CD14-positive monocyte (primary cell): ENCODE measurements around the gene SLC39A6. TPM values are rescaled to one million over a fixed set of nuclear protein-coding genes. Genes with fewer than 3 reads are reported as not detected.

Experiments used
- DNase-seq, 3 donors: peaks; one replicate each; pipeline ENCODE4 v3.0.0-alpha.2; 2011 to 2022
- H2AFZ ChIP-seq: 2 replicates; pipeline ENCODE4 v1.6.0; 2012; ENCODE audit warnings: mild to moderate bottlenecking, low read depth, low read length, inconsistent platforms; ENCODE audit not compliant: insufficient read depth, poor library complexity, severe bottlenecking
- H3K27ac ChIP-seq, 2 donors: 1 replicate in 1 of 2; 2 replicates in 1 of 2; pipeline ENCODE4 v1.5.1; 2012 to 2013; ENCODE audit warnings: low read length in 2 of 2, control low read depth in 1 of 2, inconsistent platforms in 1 of 2, low read depth in 1 of 2, mild to moderate bottlenecking in 1 of 2
- H3K27me3 ChIP-seq, 2 donors: one replicate each; pipeline versions ENCODE4 v1.6.0 to v1.6.1; 2011 to 2013; ENCODE audit warnings: low read length in 2 of 2; ENCODE audit not compliant: control insufficient read depth in 2 of 2, insufficient read depth in 2 of 2
- H3K36me3 ChIP-seq, 2 donors: replicated peaks in 1 of 2; 1 replicate in 1 of 2; 2 replicates in 1 of 2; pipeline versions ENCODE4 v1.5.1 to v1.6.1; 2012 to 2013; ENCODE audit warnings: low read length in 2 of 2, control low read depth in 1 of 2, inconsistent platforms in 1 of 2, mild to moderate bottlenecking in 1 of 2; ENCODE audit not compliant: insufficient read depth in 2 of 2, control insufficient read depth in 1 of 2
- H3K4me1 ChIP-seq, 2 donors: 1 replicate in 1 of 2; 2 replicates in 1 of 2; pipeline versions ENCODE4 v1.5.1 to v1.6.1; 2012 to 2013; ENCODE audit warnings: low read length in 2 of 2, control low read depth in 1 of 2, inconsistent platforms in 1 of 2, mild to moderate bottlenecking in 1 of 2, moderate library complexity in 1 of 2; ENCODE audit not compliant: insufficient read depth in 2 of 2, control insufficient read depth in 1 of 2
- H3K4me2 ChIP-seq: replicated peaks from 2 replicates; pipeline ENCODE3; 2012; ENCODE audit warnings: low read length, moderate library complexity, mild to moderate bottlenecking; ENCODE audit not compliant: poor library complexity, severe bottlenecking; ENCODE audit errors: extremely low read depth
- H3K4me3 ChIP-seq, 3 experiments: fragments of 200-600 bp in 1 of 3; sonication (generic) in 1 of 3; replicated peaks in 1 of 3; 1 replicate in 2 of 3; 2 replicates in 1 of 3; pipeline ENCODE4 v1.5.1; 2011 to 2013; ENCODE audit warnings: low read length in 3 of 3, mild to moderate bottlenecking in 3 of 3, control low read depth in 2 of 3, low read depth in 2 of 3, inconsistent platforms in 1 of 3, moderate library complexity in 1 of 3
- H3K79me2 ChIP-seq: 2 replicates; pipeline ENCODE4 v1.6.0; 2012; ENCODE audit warnings: mild to moderate bottlenecking, control low read depth, inconsistent platforms, low read length, moderate library complexity; ENCODE audit not compliant: insufficient read depth
- H3K9ac ChIP-seq: 2 replicates; pipeline ENCODE4 v1.6.0; 2017; ENCODE audit warnings: low read length, mild to moderate bottlenecking; ENCODE audit not compliant: insufficient read depth, poor library complexity, severe bottlenecking
- H3K9me3 ChIP-seq, 2 donors: replicated peaks in 1 of 2; 1 replicate in 1 of 2; 2 replicates in 1 of 2; pipeline versions ENCODE4 v1.5.1 to v1.6.1; 2012 to 2013; ENCODE audit warnings: low read length in 2 of 2, control low read depth in 1 of 2; ENCODE audit not compliant: control insufficient read depth in 1 of 2, insufficient read depth in 1 of 2
- H4K20me1 ChIP-seq: 2 replicates; pipeline ENCODE4 v1.6.0; 2012; ENCODE audit warnings: mild to moderate bottlenecking, low read length, control low read depth, moderate library complexity; ENCODE audit not compliant: insufficient read depth
- H3K27ac Mint-ChIP-seq, 7 donors: one replicate each; pipeline ENCODE4 v1.8.0; 2020; ENCODE audit warnings: mild to moderate bottlenecking in 7 of 7, mixed read lengths in 7 of 7, moderate library complexity in 6 of 7, inconsistent platforms in 2 of 7
- H3K27me3 Mint-ChIP-seq, 3 donors: one replicate each; pipeline ENCODE4 v1.8.0; 2021 to 2022; ENCODE audit warnings: low read depth in 3 of 3, mild to moderate bottlenecking in 3 of 3, mixed read lengths in 3 of 3, moderate library complexity in 3 of 3, inconsistent platforms in 1 of 3
- H3K36me3 Mint-ChIP-seq, 2 donors: one replicate each; pipeline ENCODE4 v1.8.0; 2020; ENCODE audit warnings: mixed read lengths in 2 of 2, inconsistent platforms in 1 of 2, mild to moderate bottlenecking in 1 of 2
- H3K4me1 Mint-ChIP-seq: one replicate; pipeline ENCODE4 v1.8.0; 2020; ENCODE audit warnings: mild to moderate bottlenecking, mixed read lengths
- H3K4me3 Mint-ChIP-seq, 2 donors: one replicate each; pipeline ENCODE4 v1.8.0; 2020; ENCODE audit warnings: mild to moderate bottlenecking in 2 of 2, mixed read lengths in 2 of 2, moderate library complexity in 1 of 2
- H3K9me3 Mint-ChIP-seq, 7 donors: one replicate each; pipeline ENCODE4 v1.8.0; 2020 to 2022; ENCODE audit warnings: mixed read lengths in 7 of 7, mild to moderate bottlenecking in 6 of 7, moderate library complexity in 6 of 7, inconsistent platforms in 2 of 7
- CTCF ChIP-seq: fragments of 200-600 bp; IDR thresholded peaks from one replicate; pipeline ENCODE4 v1.8.0; 2022; ENCODE audit warnings: antibody characterized with exemption, mild to moderate bottlenecking
- whole genome bisulfite sequencing: methylation state at CpG from one replicate; pipeline ENCODE4 v1.1.5; 2013; ENCODE audit warnings: missing lambda C conversion rate; ENCODE audit not compliant: insufficient coverage; 5-methylcytosine and 5-hydroxymethylcytosine counted together
- intact Hi-C, 2 donors: fragments of 100-400 bp; cut with micrococcal nuclease; formaldehyde crosslinking; loops; one replicate each; pipeline versions ENCODE4 v1.15.0 to v1.15.1; 2023
- polyA plus RNA-seq, 3 donors: library from polyadenylated mRNA; depleted of rRNA in 1 of 3; unstranded in 2 of 3; stranded (reverse) in 1 of 3; fragments of 300-500 nt in 2 of 3; fragments of >200 nt in 1 of 3; fragmentation: Illumina TruSeq in 2 of 3; gene quantifications; 1 replicate in 2 of 3; 2 replicates in 1 of 3; pipeline ENCODE4 v1.2.3, GENCODE V29; 2012 to 2021

Gene SLC39A6
- polyA plus RNA-seq, 3 donors, result 13.2 to 20.1 (median 16.8) TPM

GRCh38 chr18:36126668-36127067 lies 2.5 kb downstream of the SLC39A6 start:
- no peak overlapping the region for H2AFZ ChIP-seq
- no peak overlapping the region for H3K9ac ChIP-seq
- intact Hi-C loops, result loop anchor here in 1 of 2 donors (10.0 kb wide), 1 partner anchor 62 kb away; the partner anchor contains the start of gene RPRD1A
- H3K79me2 ChIP-seq, result peaks cover 32% of the 10 kb centered on the region
- H3K4me3 ChIP-seq, result no peak overlapping the region
- peaks cover 0 to 2% (median 2%) of the 10 kb centered on the region in 3 donors for H3K27me3 Mint-ChIP-seq
- H3K36me3 Mint-ChIP-seq, result peaks cover 36 to 38% of the 10 kb centered on the region in 2 donors
- no peaks in the 10 kb centered on the region for H3K9me3 Mint-ChIP-seq
- no peak for TF ChIP-seq CTCF
- WGBS, result no CpG with 5 or more reads among the region's 8 CpGs
- H3K27me3 ChIP-seq, result no peaks in the 10 kb centered on the region
- H3K4me1 Mint-ChIP-seq, result peaks cover 27% of the 10 kb centered on the region
- H3K27ac ChIP-seq, result no peak overlapping the region
- no peaks in the 10 kb centered on the region for H3K9me3 ChIP-seq
- no peak overlapping the region for H3K4me2 ChIP-seq
- H3K36me3 ChIP-seq, result peaks cover 8 to 25% of the 10 kb centered on the region in 2 donors
- H3K4me1 ChIP-seq, result peaks cover 26 to 33% of the 10 kb centered on the region in 2 donors
- H4K20me1 ChIP-seq, result no peaks in the 10 kb centered on the region
- H3K27ac Mint-ChIP-seq, result no peak overlapping the region
- DNase-seq, result no peak
- no peak overlapping the region for H3K4me3 Mint-ChIP-seq

GRCh38 chr18:36124841-36125240 lies 4.3 kb downstream of the SLC39A6 start:
- no peaks in the 10 kb centered on the region for H3K9me3 ChIP-seq
- peaks cover 20% of the 10 kb centered on the region for H3K4me1 Mint-ChIP-seq
- H3K4me3 Mint-ChIP-seq, result no peak overlapping the region
- H2AFZ ChIP-seq, result no peak overlapping the region
- H3K4me2 ChIP-seq, result no peak overlapping the region
- H3K27ac ChIP-seq, result no peak overlapping the region
- DNase-seq, result no peak
- H3K9ac ChIP-seq, result no peak overlapping the region
- peaks cover 46 to 47% of the 10 kb centered on the region in 2 donors for H3K36me3 Mint-ChIP-seq
- H3K27ac Mint-ChIP-seq, result no peak overlapping the region
- 48% methylated on average over 2 of the region's 4 CpGs for WGBS
- no peak for TF ChIP-seq CTCF
- H3K9me3 Mint-ChIP-seq, result peaks cover 0 to 1% (median 0%) of the 10 kb centered on the region in 7 donors
- H3K79me2 ChIP-seq, result peaks cover 14% of the 10 kb centered on the region
- peaks cover 10 to 17% of the 10 kb centered on the region in 2 donors for H3K4me1 ChIP-seq
- H3K4me3 ChIP-seq, result no peak overlapping the region
- H3K27me3 ChIP-seq, result no peaks in the 10 kb centered on the region
- intact Hi-C loops, result loop anchor here in 1 of 2 donors (10.0 kb wide), 1 partner anchor 60 kb away; the partner anchor contains the start of gene RPRD1A
- no peaks in the 10 kb centered on the region for H4K20me1 ChIP-seq
- peaks cover 0 to 2% (median 2%) of the 10 kb centered on the region in 3 donors for H3K27me3 Mint-ChIP-seq
- peaks cover 11 to 40% of the 10 kb centered on the region in 2 donors for H3K36me3 ChIP-seq
